RWPE2 (cell line): ENCODE measurements around the gene SLC66A2.
"Not testable (repeated sequence)": the region's sequence is repeated elsewhere in the genome, so short reads cannot be mapped to it uniquely, and the experiment has no call there.

ENCODE experiments used
- ATAC-seq: fragments of 200-7000 bp; cut with Tn5 transposase; 3 replicates; pipeline ENCODE4 v1.9.1; 2021; ENCODE audit warnings: low read depth
- DNase-seq: peaks from one replicate; pipeline ENCODE4 v3.0.0-alpha.2; 2020; ENCODE audit warnings: low spot score
- H3K27ac ChIP-seq: fragments of 450-650 bp; 2 replicates; pipeline ENCODE4 v1.5.1; 2017; ENCODE audit warnings: mild to moderate bottlenecking; ENCODE audit not compliant: poor library complexity, severe bottlenecking
- H3K27me3 ChIP-seq: fragments of 250-450 bp; sonication (Bioruptor Pico); 2 replicates; pipeline ENCODE4 v1.5.1; 2021; ENCODE audit warnings: mild to moderate bottlenecking, moderate library complexity; ENCODE audit not compliant: insufficient read depth, poor library complexity, severe bottlenecking
- H3K36me3 ChIP-seq: fragments of 250-450 bp; sonication (Bioruptor Pico); 2 replicates; pipeline ENCODE4 v1.5.1; 2020; ENCODE audit warnings: low read depth, mild to moderate bottlenecking, moderate library complexity
- H3K4me1 ChIP-seq: fragments of 250-450 bp; sonication (Bioruptor Pico); 2 replicates; pipeline ENCODE4 v1.5.1; 2021; ENCODE audit warnings: mild to moderate bottlenecking, moderate library complexity; ENCODE audit not compliant: insufficient read depth, poor library complexity, severe bottlenecking
- H3K4me3 ChIP-seq: fragments of 250-450 bp; sonication (Bioruptor Pico); 2 replicates; pipeline ENCODE4 v1.5.1; 2021; ENCODE audit warnings: mild to moderate bottlenecking, moderate library complexity; ENCODE audit not compliant: severe bottlenecking
- H3K9me3 ChIP-seq: fragments of 250-450 bp; sonication (Bioruptor Pico); 2 replicates; pipeline ENCODE4 v1.5.1; 2021; ENCODE audit warnings: mild to moderate bottlenecking, moderate library complexity; ENCODE audit not compliant: severe bottlenecking
- CTCF ChIP-seq: fragments of 450-650 bp; IDR thresholded peaks from one replicate; pipeline ENCODE4 v1.5.1; 2017; ENCODE audit warnings: mild to moderate bottlenecking, moderate library complexity; ENCODE audit not compliant: poor library complexity, severe bottlenecking

Gene SLC66A2

GRCh38 chr18:79882522-79883241 lies 68.8 kb downstream of the SLC66A2 start:
- DNase-seq, result peak; percentile 57
- Histone ChIP-seq H3K4me1 (no peaks in the 10 kb centered on the region), H3K9me3 (no peaks in the 10 kb centered on the region), H3K36me3 (no peaks in the 10 kb centered on the region), H3K27me3 (no peaks in the 10 kb centered on the region), H3K4me3 (no peak overlapping the region), H3K27ac (no peak overlapping the region)
- ATAC-seq, result no peak
- no peak for TF ChIP-seq CTCF

GRCh38 chr18:79881695-79882094 lies 69.8 kb downstream of the SLC66A2 start:
- no peaks in the 10 kb centered on the region for H3K4me1 ChIP-seq
- H3K9me3 ChIP-seq, result no peaks in the 10 kb centered on the region
- no peak for DNase-seq
- no peak overlapping the region for H3K27ac ChIP-seq
- TF ChIP-seq CTCF, result no peak
- no peaks in the 10 kb centered on the region for H3K36me3 ChIP-seq
- H3K4me3 ChIP-seq, result no peak overlapping the region
- ATAC-seq, result no peak
- peaks cover 7% of the 10 kb centered on the region for H3K27me3 ChIP-seq

- DNase-seq, result no peak
- H3K9me3 ChIP-seq, result no peaks in the 10 kb centered on the region
- H3K27ac ChIP-seq, result no peak overlapping the region
- H3K27me3 ChIP-seq, result peaks cover 18% of the 10 kb centered on the region
- ATAC-seq, result no peak
- H3K36me3 ChIP-seq, result no peaks in the 10 kb centered on the region
- H3K4me3 ChIP-seq, result no peak overlapping the region
- TF ChIP-seq CTCF, result no peak
- no peaks in the 10 kb centered on the region for H3K4me1 ChIP-seq
These were observed 71.9 kb downstream of the SLC66A2 start for GRCh38 chr18:79879566-79879965.

GRCh38 chr18:79878741-79879378 lies 72.6 kb downstream of the SLC66A2 start:
- H3K4me3 ChIP-seq, result no peak overlapping the region

GRCh38 chr18:79878246-79878645 lies 73.2 kb downstream of the SLC66A2 start:
- H3K4me1 ChIP-seq, H3K9me3 ChIP-seq, DNase-seq, ATAC-seq, H3K27ac ChIP-seq, H3K4me3 ChIP-seq, H3K36me3 ChIP-seq: not testable (repeated sequence)
- H3K27me3 ChIP-seq, result peaks cover 21% of the 10 kb centered on the region

More at GRCh38 chr18:79878741-79879378, 72.6 kb downstream of the SLC66A2 start:
- TF ChIP-seq CTCF, result no peak
- H3K4me1 ChIP-seq, result no peaks in the 10 kb centered on the region
- peaks cover 21% of the 10 kb centered on the region for H3K27me3 ChIP-seq
- H3K36me3 ChIP-seq, result no peaks in the 10 kb centered on the region
- no peak for ATAC-seq
- no peak overlapping the region for H3K27ac ChIP-seq
- H3K9me3 ChIP-seq, result no peaks in the 10 kb centered on the region
- no peak for DNase-seq
